Neural cell (in vitro differentiated cells): ENCODE data around the gene CCDC27.

ENCODE experiments used
- CTCF ChIP-seq: fragments of 450-650 bp; IDR thresholded peaks from 2 replicates; pipeline ENCODE4 v1.5.1; 2014; ENCODE audit warnings: antibody characterized with exemption, mild to moderate bottlenecking, moderate library complexity; ENCODE audit not compliant: poor library complexity, severe bottlenecking
- EP300 ChIP-seq: fragments of 450-650 bp; conservative IDR thresholded peaks from 2 replicates; pipeline ENCODE4 v1.6.1; 2014; ENCODE audit warnings: antibody characterized with exemption, mild to moderate bottlenecking, moderate library complexity; ENCODE audit not compliant: poor library complexity, severe bottlenecking
- EZH2 ChIP-seq: fragments of 200-600, 300-800 bp; shearing (Covaris generic), sonication (generic); IDR thresholded peaks from 2 replicates; pipeline ENCODE4 v1.6.1; 2014; ENCODE audit warnings: antibody characterized with exemption, low read length, borderline replicate concordance, mild to moderate bottlenecking; ENCODE audit not compliant: insufficient read depth, poor library complexity, severe bottlenecking
- POLR2AphosphoS5 ChIP-seq: IDR thresholded peaks from 2 replicates; pipeline ENCODE4 v1.6.1; 2012
- RAD21 ChIP-seq: fragments of 450-650 bp; conservative IDR thresholded peaks from 2 replicates; pipeline ENCODE4 v1.6.1; 2014; ENCODE audit warnings: antibody characterized with exemption, mild to moderate bottlenecking, moderate library complexity
- REST ChIP-seq: IDR thresholded peaks from 2 replicates; pipeline ENCODE4 v1.6.1; 2012; ENCODE audit warnings: borderline replicate concordance
- SMC3 ChIP-seq: fragments of 450-650 bp; conservative IDR thresholded peaks from 2 replicates; pipeline ENCODE4 v1.6.1; 2014; ENCODE audit warnings: antibody characterized with exemption, mild to moderate bottlenecking, moderate library complexity; ENCODE audit not compliant: poor library complexity

- TF ChIP-seq CTCF (no peak), SMC3 (no peak), EP300 (no peak), REST (no peak), POLR2AphosphoS5 (no peak), RAD21 (no peak), EZH2 (no peak)
Observed at GRCh38 chr1:3756394-3756793, 4.1 kb downstream of the CCDC27 start.
